HG02970 (cell line): ENCODE results near the gene ISX.

Experiments used
- ATAC-seq: cut with Tn5 transposase; IDR thresholded peaks from one replicate; pipeline ENCODE4 v1.9.1; 2021; ENCODE audit warnings: mild to moderate bottlenecking, moderate library complexity, moderate number of reproducible peaks; ENCODE audit not compliant: unreplicated experiment, low FRiP score

The ISX gene

DNA sequence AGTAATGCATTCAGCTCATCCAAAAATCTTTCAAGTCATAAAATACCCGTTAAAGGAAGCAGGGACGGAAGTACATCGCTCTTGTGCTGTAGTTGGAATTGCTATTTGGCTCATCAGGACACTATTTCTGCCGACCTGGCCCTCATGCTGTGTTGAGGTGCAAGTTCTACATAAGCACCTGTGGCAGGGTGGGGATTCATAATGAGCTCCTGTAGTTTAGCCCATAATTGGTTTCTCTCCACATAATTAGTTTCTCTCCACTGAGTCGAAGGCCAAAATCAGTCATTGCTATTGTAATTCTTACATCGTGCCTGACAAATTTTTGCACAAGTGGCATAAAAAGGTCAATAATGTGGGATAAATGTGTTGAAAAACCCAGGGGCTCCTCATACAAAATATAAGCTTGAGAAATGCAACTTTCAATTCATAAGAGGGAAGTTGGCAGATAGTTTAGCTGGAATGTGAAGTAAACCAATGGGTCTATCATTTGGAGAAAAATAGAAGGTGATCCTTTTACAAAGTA lies 14.9 kb upstream of the ISX start:
- ATAC-seq, result no peak

DNA sequence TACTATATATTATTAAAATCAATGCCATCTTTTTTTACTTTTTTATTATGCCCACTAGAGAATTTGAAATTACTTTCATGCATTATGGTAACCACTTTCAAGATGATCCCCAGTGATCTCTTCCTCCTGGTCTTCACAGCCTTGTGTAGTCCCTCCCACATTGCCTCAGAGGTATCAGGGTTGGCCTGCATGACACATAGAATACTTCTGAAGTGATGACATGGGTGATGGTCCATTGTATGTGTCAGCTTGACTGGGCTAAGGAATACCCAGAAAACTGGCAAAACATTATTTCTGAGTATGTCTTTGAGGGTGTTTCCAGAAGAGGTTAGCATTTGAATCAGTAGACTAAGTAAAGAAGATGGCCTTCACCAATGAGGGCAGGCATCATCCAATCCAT lies 14.2 kb upstream of the ISX start:
- ATAC-seq, result no peak

DNA sequence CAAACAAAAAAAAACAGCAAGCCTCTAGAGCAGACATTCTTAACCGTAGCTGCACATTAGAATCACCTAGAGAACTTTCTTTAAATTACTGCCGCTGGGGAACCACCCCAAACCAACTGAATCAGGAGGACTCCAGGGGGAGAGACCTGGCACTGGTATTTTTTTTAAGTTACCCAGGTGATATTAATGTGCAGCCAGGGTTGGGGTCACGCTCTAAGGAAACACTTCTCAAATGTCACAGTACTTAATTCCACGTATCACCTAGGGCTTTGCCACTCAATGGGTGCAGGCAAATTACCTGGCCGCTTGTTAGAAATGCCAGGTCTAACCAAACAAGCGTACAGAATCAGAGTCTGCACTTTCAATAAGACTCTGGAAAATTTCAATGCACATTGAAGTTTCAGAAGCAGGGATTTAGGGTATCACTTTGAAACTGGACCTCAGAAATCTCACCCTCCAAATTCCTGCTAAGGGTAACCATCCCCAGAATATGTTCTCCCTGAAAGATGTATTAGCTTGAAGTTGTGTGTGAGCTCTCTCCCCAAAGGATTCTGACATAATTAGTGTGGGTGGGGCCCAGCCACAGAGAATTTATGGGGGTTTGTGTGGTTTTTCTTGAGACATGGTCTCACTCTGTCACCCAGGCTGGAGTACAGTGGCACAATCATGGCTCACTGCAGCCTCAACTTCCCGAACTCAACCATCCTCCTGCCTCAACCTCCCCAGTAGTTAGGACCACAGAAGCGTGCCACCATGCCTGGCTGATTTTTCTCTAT lies 12.7 kb upstream of the ISX start:
- no peak for ATAC-seq

DNA sequence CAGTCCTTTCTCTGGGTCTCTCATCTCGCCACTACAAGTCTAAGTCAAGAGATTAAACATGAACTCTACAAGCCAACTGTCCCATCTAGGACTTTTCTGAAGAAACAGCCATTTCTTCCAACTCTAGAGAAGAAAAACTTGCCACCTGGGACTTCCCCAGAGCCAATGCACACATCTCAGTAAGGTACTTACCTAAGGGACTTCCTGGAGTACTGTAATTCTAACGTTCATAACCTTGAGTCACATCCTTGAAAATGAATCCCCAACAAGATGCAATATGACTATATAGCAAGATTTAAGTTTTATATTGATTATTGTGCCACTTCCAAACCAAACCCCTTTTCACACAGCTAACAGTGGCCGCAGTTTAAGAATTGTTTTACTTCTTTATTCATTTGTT lies 11.9 kb upstream of the ISX start:
- ATAC-seq, result no peak

DNA sequence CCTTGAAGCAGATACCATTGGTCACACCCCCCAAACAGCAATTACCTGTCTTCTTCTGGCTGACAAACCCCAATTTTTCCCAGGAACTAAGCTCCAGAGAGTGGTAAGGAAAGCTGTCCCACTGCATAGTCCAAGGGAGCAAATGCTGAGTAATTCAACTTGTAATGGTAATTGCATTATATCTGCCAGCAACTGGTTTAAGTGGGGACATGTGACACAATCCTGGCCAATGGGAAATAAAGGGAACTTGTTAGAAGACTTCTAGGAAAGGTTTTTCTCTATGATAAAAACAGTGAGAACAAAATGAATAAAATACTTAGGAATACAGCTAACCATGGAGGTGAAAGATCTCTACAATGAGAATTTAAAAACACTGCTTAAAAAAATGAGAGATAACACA lies 9.5 kb upstream of the ISX start:
- ATAC-seq, result no peak

DNA sequence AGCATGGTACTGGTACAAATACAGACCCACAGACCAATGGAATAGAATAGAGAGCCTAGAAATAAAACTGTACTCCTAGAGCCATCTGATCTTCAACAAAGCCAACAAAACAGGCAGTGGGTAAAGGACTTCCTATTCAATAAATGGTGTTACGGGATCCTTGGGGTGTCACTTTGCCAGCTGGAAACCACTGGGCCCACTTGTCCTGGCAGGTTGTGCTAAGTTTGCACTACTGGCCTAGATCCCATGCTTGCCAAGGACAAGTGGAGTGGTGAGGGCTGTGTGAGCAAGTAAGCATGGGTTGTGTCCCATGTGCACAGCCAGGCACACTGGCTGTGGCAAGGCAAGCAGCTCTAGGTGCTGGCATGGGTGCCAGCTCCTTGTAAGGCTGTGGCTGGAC lies 8.8 kb upstream of the ISX start:
- no peak for ATAC-seq

DNA sequence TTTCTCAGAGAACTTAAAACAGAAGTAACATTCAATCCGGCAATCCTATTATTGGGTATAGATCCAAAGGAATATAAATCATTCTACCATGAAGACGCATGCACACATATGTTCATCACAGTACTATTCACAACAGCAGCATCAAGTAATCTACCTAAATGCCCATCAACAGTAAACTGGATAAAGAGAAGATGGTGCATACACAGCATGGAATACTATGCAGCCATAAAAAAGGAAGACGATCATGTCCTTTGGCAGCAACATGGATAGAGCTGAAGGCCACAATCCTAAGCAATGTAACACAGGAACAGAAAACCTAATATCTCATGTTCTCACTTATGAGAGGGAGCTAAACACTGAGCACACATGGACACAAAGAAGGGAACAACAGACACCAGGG lies 6.3 kb upstream of the ISX start:
- no peak for ATAC-seq

DNA sequence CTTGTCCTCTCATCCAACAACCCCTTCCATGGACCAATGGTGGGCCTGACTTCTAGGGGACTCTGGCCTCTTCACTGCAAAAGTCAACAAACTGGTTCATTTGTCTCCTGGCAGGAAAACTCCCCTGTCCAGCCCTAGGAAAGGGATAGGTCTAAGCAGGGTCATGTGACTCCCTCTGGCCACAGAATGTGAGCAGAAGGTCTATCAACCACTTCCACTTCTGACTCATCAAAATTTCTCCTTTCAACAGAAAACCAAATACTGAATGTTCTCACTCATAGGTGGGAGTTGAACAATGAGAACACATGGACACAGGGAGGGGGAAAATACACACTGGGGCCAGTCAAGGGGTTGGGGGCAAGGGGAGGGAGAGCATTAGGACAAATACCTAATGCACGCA lies 1.3 kb upstream of the ISX start:
- no peak for ATAC-seq

DNA sequence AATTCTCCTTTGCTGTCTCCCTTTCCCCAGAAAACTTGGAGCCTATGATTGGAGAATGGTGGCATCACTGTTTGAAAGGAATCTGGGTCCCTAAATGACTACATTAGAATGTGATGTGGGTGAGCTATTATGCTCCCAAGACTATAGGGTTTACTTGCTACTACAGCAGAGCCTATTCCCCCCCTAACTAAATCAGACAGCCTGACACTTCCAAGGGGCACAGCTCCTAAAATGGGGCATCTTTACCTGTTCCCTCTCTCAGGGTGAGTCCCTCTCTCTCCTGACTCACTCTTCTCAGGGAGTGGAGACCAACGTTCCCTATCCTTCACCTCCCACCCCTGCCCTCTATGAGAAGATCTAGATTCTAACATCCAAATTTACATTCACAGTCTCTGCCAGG lies 775 bp upstream of the ISX start:
- no peak for ATAC-seq

DNA sequence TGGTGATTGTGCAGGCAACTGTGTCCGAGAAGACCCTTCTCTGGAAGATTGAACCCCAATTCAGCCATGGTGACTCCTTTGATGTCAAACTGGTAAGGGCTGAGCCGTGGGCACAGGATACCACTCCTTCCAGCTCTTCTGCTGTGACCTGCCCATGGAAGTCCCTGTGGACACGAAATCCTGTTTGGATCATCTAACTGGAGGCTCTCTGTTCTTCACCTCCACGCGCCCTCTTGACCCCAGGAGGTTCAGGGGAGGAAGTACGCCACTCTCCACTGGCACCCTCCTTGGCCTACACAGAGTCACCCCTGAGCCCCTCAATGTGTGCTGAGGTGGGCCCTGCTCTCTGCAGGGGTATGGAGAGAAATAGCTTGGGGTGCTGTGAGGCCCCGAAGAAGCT lies 810 bp downstream of the ISX start:
- ATAC-seq, result no peak

DNA sequence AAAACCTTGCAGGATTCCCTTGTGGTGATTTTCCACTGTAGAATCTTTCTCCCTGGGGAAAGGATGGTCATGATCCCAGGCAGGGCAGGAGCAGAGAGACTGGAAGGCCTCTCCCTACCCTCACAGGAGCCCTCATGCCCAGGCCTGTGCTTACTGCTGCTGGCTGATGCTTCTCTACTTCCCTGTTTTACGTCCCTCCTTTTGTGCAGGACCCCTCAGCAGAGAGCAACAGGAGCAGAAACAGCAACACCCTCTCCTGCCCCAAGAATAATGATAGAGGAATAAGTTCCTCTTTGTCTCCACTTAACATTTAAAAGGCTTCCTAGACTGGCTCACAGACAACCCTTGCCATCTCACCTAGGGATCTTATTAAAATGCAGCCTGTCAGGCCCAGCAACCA lies 3.6 kb downstream of the ISX start:
- no peak for ATAC-seq

DNA sequence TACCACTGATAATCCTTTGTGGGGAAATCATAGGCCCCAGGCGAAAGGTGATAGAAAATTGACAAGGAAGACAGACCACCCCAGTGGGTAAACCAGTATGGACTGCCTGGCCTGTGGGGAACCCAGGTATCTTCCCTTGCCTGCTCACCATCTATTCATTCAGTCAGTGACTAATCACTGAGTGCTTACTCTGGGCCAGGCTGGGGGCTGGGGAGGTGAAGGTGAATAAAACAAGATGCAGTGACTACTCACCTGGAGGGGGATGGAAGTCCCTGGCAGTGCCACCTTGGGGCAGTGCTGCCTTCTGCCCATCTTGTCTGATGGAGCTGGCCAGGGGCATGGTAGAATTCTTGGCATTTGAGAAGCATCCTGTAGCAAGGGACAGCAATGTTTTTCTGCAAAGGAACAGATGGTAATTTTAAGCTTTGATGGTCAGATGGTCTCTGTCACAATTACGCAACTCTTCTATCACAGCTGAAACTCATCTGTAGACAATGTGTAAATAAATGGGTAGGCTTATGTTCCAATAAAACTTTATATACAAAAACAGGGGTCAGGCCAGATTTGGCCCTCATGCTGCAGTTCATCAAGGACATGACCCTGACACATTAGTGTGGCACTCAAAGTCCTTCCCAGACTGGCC lies 4.6 kb downstream of the ISX start:
- no peak for ATAC-seq

DNA sequence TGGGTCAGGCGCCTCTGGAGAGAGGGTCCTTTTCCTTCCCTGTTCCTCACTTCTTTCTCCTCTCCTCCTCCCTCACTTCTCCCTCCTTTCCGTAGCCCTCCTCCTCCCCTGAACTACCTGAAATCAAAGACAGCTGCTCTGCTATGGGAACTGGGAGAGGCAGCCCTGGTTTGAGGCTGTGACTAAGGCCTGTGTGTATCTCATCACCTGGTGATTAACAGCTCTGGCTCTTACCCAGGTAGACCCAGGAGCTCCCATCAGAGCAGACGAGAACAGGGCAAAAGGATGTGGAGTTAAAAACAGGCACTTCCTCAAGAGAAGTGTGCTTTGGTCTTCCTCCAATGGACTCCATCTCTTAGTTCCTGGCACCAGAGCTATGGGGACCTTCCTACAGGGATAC lies 5.8 kb downstream of the ISX start:
- no peak for ATAC-seq

DNA sequence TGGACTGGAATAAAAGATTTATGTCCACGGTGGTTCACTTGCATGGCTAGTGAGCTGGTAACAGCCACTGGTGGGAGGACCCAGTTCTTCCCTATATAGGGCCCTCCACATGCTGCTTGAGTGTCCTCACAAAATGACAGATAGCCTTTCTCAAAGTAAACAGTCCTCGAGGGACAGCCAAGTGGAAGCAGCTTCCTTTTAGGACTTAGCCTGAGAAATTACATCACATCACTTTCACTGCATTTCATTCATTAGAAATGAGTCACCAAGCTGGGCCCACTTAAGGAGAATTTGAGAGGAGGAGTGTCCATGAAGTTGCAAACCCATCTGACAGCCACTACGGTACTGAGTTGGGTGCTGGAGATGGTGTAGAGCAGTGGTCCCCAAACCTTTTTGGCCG lies 7.0 kb downstream of the ISX start:
- no peak for ATAC-seq

DNA sequence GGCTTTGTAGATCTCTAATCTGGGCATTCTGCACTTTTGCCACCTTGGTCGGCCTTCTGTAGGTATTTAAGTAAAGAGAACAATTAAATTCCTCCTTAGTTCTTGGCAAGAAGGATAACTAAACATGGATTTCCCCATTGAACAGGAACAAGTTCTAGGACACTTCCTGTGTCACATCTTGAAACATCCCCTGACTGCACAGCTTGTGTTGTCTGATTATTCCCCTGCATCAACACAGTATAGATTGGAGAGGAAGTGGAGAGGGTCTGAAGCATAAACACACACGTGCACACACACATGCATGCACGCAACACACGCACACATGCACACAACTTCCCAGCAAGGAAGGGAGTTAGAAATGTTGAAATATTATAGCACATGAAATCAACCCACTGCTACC lies 8.6 kb downstream of the ISX start:
- no peak for ATAC-seq

DNA sequence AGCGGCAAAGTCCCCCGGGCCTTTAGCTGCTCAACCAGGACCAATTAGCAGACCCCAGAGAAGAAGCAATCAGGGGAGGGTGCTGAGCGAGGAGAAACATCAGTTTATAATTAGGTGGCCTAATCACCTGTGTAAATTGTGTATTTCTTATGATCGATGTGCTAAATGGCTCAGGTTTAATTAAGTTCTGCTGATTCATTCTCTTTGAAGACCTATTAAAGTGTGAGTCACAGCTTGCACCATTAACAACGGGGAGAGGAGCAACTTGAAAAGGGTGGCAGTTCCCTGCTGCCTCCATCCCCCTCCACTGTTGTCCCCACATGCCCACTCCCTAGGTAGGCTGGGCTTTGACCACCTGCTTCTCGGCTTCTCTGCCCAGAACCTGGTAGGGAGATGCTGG lies 10.7 kb downstream of the ISX start:
- ATAC-seq, result no peak

DNA sequence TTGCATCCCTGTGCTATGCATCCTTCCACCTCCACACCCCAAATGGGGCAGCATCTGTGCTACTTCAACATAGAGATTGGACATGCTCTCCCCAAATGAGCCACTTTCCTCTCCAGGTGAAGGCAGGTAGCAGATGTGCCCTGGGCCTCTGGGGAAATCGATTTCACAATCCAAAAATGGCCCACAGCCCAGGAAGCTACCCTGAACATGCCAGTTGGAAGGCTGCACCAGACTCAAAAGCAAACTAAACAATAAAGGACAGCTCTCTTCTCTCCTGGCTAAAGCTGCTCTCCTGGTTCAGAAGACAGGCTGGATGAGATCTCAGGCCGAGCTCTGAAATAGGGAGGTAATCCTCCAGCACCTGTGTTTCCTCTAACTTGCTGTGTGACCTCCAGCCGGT lies 19.7 kb downstream of the ISX start:
- ATAC-seq, result no peak

DNA sequence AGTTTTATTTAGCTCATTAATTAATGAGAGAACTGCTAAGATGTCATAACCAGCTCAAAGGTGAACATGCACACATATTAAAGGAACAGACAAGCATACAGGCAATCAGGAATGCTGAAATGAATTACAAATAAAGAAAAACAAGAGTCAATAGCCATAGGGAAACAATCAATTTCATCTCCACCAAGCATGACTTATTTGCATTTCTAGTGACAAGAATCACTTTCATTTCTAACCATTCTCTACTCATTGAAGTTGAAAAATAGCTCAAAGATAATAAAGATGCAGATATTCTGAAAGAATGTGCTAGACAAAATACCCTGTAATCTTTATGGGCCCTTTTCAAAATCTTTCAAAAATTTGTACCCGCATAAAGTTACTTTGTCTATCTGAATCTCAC lies 23.2 kb downstream of the ISX start:
- ATAC-seq, result no peak

DNA sequence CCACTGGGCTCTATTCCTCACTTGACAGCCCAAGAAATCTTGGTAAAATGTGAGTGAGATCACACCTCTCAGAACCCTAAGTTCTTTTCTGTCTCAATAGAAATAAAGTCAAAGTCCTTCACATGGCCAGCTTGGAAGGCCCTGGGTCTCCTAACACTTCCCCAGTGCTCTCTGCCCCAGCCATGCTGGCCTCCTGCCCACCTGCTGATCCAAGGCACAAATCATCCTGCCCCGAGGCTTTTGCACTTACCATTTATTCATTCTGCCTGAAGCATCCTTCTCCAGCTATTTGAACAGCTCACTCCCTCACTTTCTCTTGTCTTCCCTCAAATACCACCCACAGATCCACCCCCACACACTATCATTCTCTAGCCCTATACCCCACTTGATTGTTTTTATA lies 26.4 kb downstream of the ISX start:
- no peak for ATAC-seq

DNA sequence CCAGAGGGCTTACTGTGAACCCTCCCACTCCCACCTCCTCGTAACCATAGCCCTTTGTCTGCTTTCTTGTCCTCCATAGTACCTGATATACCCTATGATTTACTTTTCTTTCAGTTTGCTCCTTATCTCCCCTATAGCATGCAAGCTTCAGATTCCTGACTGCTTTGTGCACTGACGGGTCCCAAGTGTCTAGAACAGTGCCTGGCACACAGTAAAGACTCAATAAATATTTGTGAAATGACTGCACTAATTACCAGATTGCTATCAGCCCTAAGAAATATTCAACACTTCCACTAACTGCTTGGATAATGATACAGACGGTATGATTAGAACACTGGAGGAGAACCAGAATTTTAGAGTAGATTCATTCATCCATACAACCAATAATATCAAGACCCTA lies 33.0 kb downstream of the ISX start:
- ATAC-seq, result no peak

DNA sequence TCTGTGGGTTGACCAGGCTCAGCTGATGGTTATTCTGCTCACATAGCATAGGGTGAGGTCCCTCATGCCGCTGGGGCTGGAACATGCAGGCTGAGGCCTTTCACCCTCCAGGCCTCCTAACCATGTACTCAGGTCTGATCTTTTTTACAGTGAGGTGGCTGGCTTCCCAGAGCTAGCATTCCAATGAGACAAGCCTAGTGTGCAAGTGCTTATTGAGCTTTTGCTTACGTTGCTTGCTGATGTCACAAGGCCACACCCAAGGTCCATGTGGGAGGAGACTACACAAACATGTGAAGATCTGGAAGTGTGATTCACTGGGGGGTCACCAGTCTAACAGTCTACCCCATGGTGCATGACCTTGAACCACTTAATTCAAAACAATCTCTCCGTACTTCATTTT lies 33.9 kb downstream of the ISX start:
- no peak for ATAC-seq

DNA sequence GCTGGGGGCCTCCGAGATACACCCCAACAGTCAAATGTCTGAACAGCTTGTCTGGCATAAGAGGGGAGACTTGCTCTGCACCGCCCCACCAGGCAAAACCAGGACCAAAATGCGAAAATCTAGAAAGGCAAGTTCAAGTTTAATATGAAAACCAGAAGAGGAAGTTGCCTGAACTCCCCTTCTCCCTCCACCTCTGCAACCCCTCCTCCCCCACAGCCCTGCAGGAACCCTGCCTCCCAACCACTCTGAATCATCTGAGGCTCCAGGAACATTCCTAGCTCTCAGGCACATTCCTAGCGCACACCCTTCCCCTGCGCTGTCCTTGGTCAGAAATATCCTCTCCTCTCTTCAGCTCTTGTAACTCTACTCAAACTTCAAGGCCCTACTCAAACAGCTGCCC lies 36.7 kb downstream of the ISX start:
- no peak for ATAC-seq
